ENCODE results near the gene CORIN. TPM values are rescaled to one million over a fixed set of nuclear protein-coding genes. Genes with fewer than 3 reads are reported as not detected.
"Not testable (repeated sequence)": the region's sequence is repeated elsewhere in the genome, so short reads cannot be mapped to it uniquely, and the experiment has no call there.

Gene CORIN
- polyA plus RNA-seq, 4 donors, result 0.04 to 0.16 TPM; not detected in 2

GRCh38 chr4:47560682-47561081 is 277.2 kb downstream of the CORIN start:
- Histone ChIP-seq H3K4me1 (ENCODE audit: control insufficient read depth in 3 of 3, insufficient read depth in 2 of 3, low read depth in 1 of 3, low read length in 2 of 3) (no peaks in the 10 kb centered on the region), H3K27ac (ENCODE audit: low read depth in 1 of 3, low read length in 2 of 3) (no peak overlapping the region), H3K4me3 (ENCODE audit: low read depth in 1 of 3, low read length in 3 of 3) (no peak overlapping the region), H3K9me3 (ENCODE audit: control insufficient read depth in 2 of 2, insufficient read depth in 1 of 2, low read depth in 1 of 2, low read length in 1 of 2) (no peaks in the 10 kb centered on the region), H3K27me3 (ENCODE audit: control insufficient read depth in 3 of 3, insufficient read depth in 3 of 3, low read length in 3 of 3) (no peaks in the 10 kb centered on the region), H3K36me3 (ENCODE audit: control insufficient read depth in 3 of 3, insufficient read depth in 2 of 3, low read depth in 1 of 3, low read length in 3 of 3) (peaks cover 0 to 11% (median 1%) of the 10 kb centered on the region in 3 donors)
- 84 to 97% (median 96%) methylated on average over 1 of the region's 1 CpG for WGBS, 3 donors
- DNase-seq, result no peak
- FAIRE-seq, result no peak

DNA sequence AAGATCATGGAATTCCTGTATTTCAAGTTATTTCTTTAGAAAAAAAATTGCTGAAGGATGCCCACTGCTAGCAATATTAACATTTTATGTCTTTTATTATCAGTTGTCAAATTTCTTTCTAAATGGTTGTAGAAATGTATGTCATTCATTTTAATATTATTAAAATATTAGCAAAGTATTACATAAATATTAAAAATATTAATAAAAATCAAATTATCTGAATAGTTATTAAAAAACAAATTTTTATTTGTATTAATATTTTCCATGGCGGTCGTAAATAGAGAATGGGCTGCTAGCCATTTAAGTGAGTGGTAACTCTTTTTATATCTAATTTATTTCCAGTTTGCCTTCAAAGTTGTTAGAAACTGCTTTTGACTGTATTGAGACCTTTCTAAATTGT is 280.6 kb downstream of the CORIN start:
- DNase-seq (no peak), FAIRE-seq (no peak)
- H3K36me3 ChIP-seq (ENCODE audit: control insufficient read depth in 3 of 3, insufficient read depth in 2 of 3, low read depth in 1 of 3, low read length in 3 of 3), result peaks cover 0 to 7% (median 1%) of the 10 kb centered on the region in 3 donors
- no peaks in the 10 kb centered on the region for H3K27me3 ChIP-seq (ENCODE audit: control insufficient read depth in 3 of 3, insufficient read depth in 3 of 3, low read length in 3 of 3)
- H3K4me3 ChIP-seq (ENCODE audit: low read depth in 1 of 3, low read length in 3 of 3), result no peak overlapping the region
- H3K4me1 ChIP-seq (ENCODE audit: control insufficient read depth in 3 of 3, insufficient read depth in 2 of 3, low read depth in 1 of 3, low read length in 2 of 3), result no peaks in the 10 kb centered on the region
- H3K9me3 ChIP-seq (ENCODE audit: control insufficient read depth in 2 of 2, insufficient read depth in 1 of 2, low read depth in 1 of 2, low read length in 1 of 2), result no peaks in the 10 kb centered on the region
- no peak overlapping the region for H3K27ac ChIP-seq (ENCODE audit: low read depth in 1 of 3, low read length in 2 of 3)
- WGBS, 3 donors, result 99 to 100% (median 99%) methylated on average over 2 of the region's 2 CpGs

- H3K27ac ChIP-seq (ENCODE audit: low read depth in 1 of 3, low read length in 2 of 3); FAIRE-seq; H3K4me3 ChIP-seq (ENCODE audit: low read depth in 1 of 3, low read length in 3 of 3); DNase-seq; H3K9me3 ChIP-seq (ENCODE audit: control insufficient read depth in 2 of 2, insufficient read depth in 1 of 2, low read depth in 1 of 2, low read length in 1 of 2); H3K27me3 ChIP-seq (ENCODE audit: control insufficient read depth in 3 of 3, insufficient read depth in 3 of 3, low read length in 3 of 3); H3K4me1 ChIP-seq (ENCODE audit: control insufficient read depth in 3 of 3, insufficient read depth in 2 of 3, low read depth in 1 of 3, low read length in 2 of 3): not testable (repeated sequence)
- WGBS, 3 donors, result 77 to 87% (median 79%) methylated on average over 3 of the region's 3 CpGs
- H3K36me3 ChIP-seq (ENCODE audit: control insufficient read depth in 3 of 3, insufficient read depth in 2 of 3, low read depth in 1 of 3, low read length in 3 of 3), result peaks cover 0 to 11% (median 0%) of the 10 kb centered on the region in 3 donors
Measured at GRCh38 chr4:47555920-47556319, 281.9 kb downstream of the CORIN start.

GRCh38 chr4:47553329-47554125 is 284.3 kb downstream of the CORIN start:
- FAIRE-seq (no peak), DNase-seq (no peak)
- no peaks in the 10 kb centered on the region for H3K4me1 ChIP-seq (ENCODE audit: control insufficient read depth in 3 of 3, insufficient read depth in 2 of 3, low read depth in 1 of 3, low read length in 2 of 3)
- no peak overlapping the region for H3K27ac ChIP-seq (ENCODE audit: low read depth in 1 of 3, low read length in 2 of 3)
- WGBS, 3 donors, result 81 to 92% (median 88%) methylated on average over 2 of the region's 2 CpGs
- H3K27me3 ChIP-seq (ENCODE audit: control insufficient read depth in 3 of 3, insufficient read depth in 3 of 3, low read length in 3 of 3), result no peaks in the 10 kb centered on the region
- no peaks in the 10 kb centered on the region for H3K9me3 ChIP-seq (ENCODE audit: control insufficient read depth in 2 of 2, insufficient read depth in 1 of 2, low read depth in 1 of 2, low read length in 1 of 2)
- H3K36me3 ChIP-seq (ENCODE audit: control insufficient read depth in 3 of 3, insufficient read depth in 2 of 3, low read depth in 1 of 3, low read length in 3 of 3), result peaks cover under 1 to 17% (median 5%) of the 10 kb centered on the region in 3 donors
- H3K4me3 ChIP-seq (ENCODE audit: low read depth in 1 of 3, low read length in 3 of 3), result no peak overlapping the region

DNA sequence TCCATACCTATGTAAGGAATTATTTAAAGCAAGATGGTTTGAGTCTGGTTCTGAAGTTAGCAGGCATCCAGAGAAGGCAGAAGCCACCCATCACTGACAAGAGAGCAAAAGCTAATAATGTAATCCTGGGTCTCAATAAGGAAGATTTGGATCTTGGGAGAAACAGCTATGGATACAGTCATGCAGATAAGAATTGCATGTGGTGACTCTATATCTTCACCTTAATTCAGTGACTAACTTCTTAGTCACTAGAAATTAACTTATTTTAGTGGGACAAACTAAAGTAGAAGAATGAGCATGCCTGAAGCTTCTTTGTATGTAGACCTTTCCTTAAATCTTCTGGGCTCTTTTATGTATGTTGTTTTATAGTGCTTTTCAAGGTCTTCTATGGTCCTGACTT is 286.2 kb downstream of the CORIN start:
- no peaks in the 10 kb centered on the region for H3K4me1 ChIP-seq (ENCODE audit: control insufficient read depth in 3 of 3, insufficient read depth in 2 of 3, low read depth in 1 of 3, low read length in 2 of 3)
- FAIRE-seq, result no peak
- H3K4me3 ChIP-seq (ENCODE audit: low read depth in 1 of 3, low read length in 3 of 3), result no peak overlapping the region
- H3K27me3 ChIP-seq (ENCODE audit: control insufficient read depth in 3 of 3, insufficient read depth in 3 of 3, low read length in 3 of 3), result no peaks in the 10 kb centered on the region
- no peaks in the 10 kb centered on the region for H3K9me3 ChIP-seq (ENCODE audit: control insufficient read depth in 2 of 2, insufficient read depth in 1 of 2, low read depth in 1 of 2, low read length in 1 of 2)
- H3K27ac ChIP-seq (ENCODE audit: low read depth in 1 of 3, low read length in 2 of 3), result no peak overlapping the region
- no peak for DNase-seq
- peaks cover 5 to 12% (median 8%) of the 10 kb centered on the region in 3 donors for H3K36me3 ChIP-seq (ENCODE audit: control insufficient read depth in 3 of 3, insufficient read depth in 2 of 3, low read depth in 1 of 3, low read length in 3 of 3)

- FAIRE-seq, result no peak
- Histone ChIP-seq H3K27ac (ENCODE audit: low read depth in 1 of 3, low read length in 2 of 3) (no peak overlapping the region), H3K4me1 (ENCODE audit: control insufficient read depth in 3 of 3, insufficient read depth in 2 of 3, low read depth in 1 of 3, low read length in 2 of 3) (no peaks in the 10 kb centered on the region), H3K9me3 (ENCODE audit: control insufficient read depth in 2 of 2, insufficient read depth in 1 of 2, low read depth in 1 of 2, low read length in 1 of 2) (no peaks in the 10 kb centered on the region), H3K4me3 (ENCODE audit: low read depth in 1 of 3, low read length in 3 of 3) (no peak overlapping the region), H3K27me3 (ENCODE audit: control insufficient read depth in 3 of 3, insufficient read depth in 3 of 3, low read length in 3 of 3) (no peaks in the 10 kb centered on the region), H3K36me3 (ENCODE audit: control insufficient read depth in 3 of 3, insufficient read depth in 2 of 3, low read depth in 1 of 3, low read length in 3 of 3) (peaks cover 5 to 16% (median 10%) of the 10 kb centered on the region in 3 donors)
- no peak for DNase-seq
- 95 to 98% (median 96%) methylated on average over 7 of the region's 7 CpGs for WGBS, 3 donors
Measured at GRCh38 chr4:47550899-47551548, 286.8 kb downstream of the CORIN start.

DNA sequence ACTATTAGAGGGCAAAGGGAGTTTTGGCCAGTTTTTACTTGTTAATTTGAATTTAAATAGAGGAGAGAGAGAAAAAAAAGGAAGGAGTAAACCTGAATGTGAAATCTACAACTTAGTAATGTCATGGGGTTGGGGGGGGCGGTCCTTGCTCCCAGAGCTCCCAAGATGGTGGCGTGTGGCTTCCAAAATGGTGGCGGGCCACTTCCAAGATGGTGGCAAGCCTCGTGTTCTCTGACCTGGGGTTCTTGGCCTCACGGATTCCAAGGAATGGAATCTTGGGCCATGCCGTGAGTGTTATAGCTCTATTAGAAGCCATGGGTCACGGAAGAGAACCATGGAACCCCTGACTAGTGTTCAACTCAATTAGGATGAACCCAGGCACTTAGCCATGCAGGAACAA is 287.5 kb downstream of the CORIN start:
- H3K27me3 ChIP-seq (ENCODE audit: control insufficient read depth in 3 of 3, insufficient read depth in 3 of 3, low read length in 3 of 3); FAIRE-seq; H3K9me3 ChIP-seq (ENCODE audit: control insufficient read depth in 2 of 2, insufficient read depth in 1 of 2, low read depth in 1 of 2, low read length in 1 of 2); H3K4me3 ChIP-seq (ENCODE audit: low read depth in 1 of 3, low read length in 3 of 3); DNase-seq; H3K27ac ChIP-seq (ENCODE audit: low read depth in 1 of 3, low read length in 2 of 3); H3K4me1 ChIP-seq (ENCODE audit: control insufficient read depth in 3 of 3, insufficient read depth in 2 of 3, low read depth in 1 of 3, low read length in 2 of 3): not testable (repeated sequence)
- peaks cover 5 to 16% (median 10%) of the 10 kb centered on the region in 3 donors for H3K36me3 ChIP-seq (ENCODE audit: control insufficient read depth in 3 of 3, insufficient read depth in 2 of 3, low read depth in 1 of 3, low read length in 3 of 3)
- 89 to 97% (median 93%) methylated on average over 7 of the region's 7 CpGs for WGBS, 3 donors
